K562 (cell line): ENCODE results near the gene CDC42EP3. TPM values are rescaled to one million over a fixed set of nuclear protein-coding genes. Genes with fewer than 3 reads are reported as not detected.

ENCODE experiments used
- ATAC-seq: fragments of 200-7000 bp; cut with Tn5 transposase; 3 replicates; pipeline ENCODE4 v1.9.1; 2020; ENCODE audit warnings: moderate library complexity
- BruUV-seq: library from RNA; stranded (reverse); fragments of 400-500 nt; replicated peaks from 2 replicates; lab custom pipeline; 2021; lab: Mats Ljungman, UMichigan
- CTCF ChIA-PET: fragments of 300-600 bp; formaldehyde crosslinking; extraction: SDS; loops from one replicate; lab custom pipeline; 2021; ENCODE audit warnings: low intra/inter-chr PET ratio; lab: Yijun Ruan, JAX
- POLR2A ChIA-PET: fragments of 300-600, 350-650 bp; sonication (Branson Sonifier 250); formaldehyde crosslinking; extraction: SDS; loops from one replicate; lab custom pipeline; 2021; ENCODE audit warnings: antibody characterized with exemption, inconsistent platforms; lab: Yijun Ruan, JAX
- DNase-seq, 4 experiments: peaks; one replicate each; pipeline versions ENCODE4 v3.0.0 to v3.0.0-alpha.2; 2011 to 2018; ENCODE audit warnings: low spot score in 3 of 4, mixed read lengths in 3 of 4; ENCODE audit errors: extremely low read depth in 1 of 4
- FAIRE-seq: peaks from 2 replicates; lab custom pipeline; 2011; peaks lifted over from hg19 to GRCh38; lab: Jason Lieb, UNC
- H2AFZ ChIP-seq: 2 replicates; pipeline ENCODE4 v1.6.0; 2011; ENCODE audit warnings: low read depth, low read length, control low read depth, inconsistent platforms
- H3K27ac ChIP-seq: fragments of 200-600 bp; 3 replicates; pipeline ENCODE4 v1.8.0; 2011; ENCODE audit warnings: low read depth, mild to moderate bottlenecking, control low read depth, inconsistent platforms, low read length, moderate library complexity, mixed read lengths; ENCODE audit errors: extremely low read depth
- H3K27me3 ChIP-seq, 2 experiments: fragments of 300-600 bp in 1 of 2; 2 replicates in 1 of 2; 3 replicates in 1 of 2; pipeline versions ENCODE4 v1.6.0 to v1.8.0; 2011; ENCODE audit warnings: inconsistent platforms in 2 of 2, low read length in 2 of 2, mild to moderate bottlenecking in 1 of 2, mixed read lengths in 1 of 2, moderate library complexity in 1 of 2; ENCODE audit not compliant: control insufficient read depth in 2 of 2, insufficient read depth in 2 of 2
- H3K36me3 ChIP-seq: fragments of 300-600 bp; 3 replicates; pipeline ENCODE4 v1.8.0; 2011; ENCODE audit warnings: mild to moderate bottlenecking, low read length, inconsistent platforms; ENCODE audit not compliant: control insufficient read depth, insufficient read depth
- H3K4me1 ChIP-seq, 2 experiments: fragments of 200-600 bp in 1 of 2; replicated peaks in 1 of 2; 2 replicates in 1 of 2; 3 replicates in 1 of 2; pipeline versions ENCODE4 v1.5.1 to v1.8.0; 2011; ENCODE audit warnings: inconsistent platforms in 2 of 2, low read length in 2 of 2, mild to moderate bottlenecking in 1 of 2, mixed read lengths in 1 of 2, moderate library complexity in 1 of 2; ENCODE audit not compliant: control insufficient read depth in 2 of 2, insufficient read depth in 2 of 2
- H3K4me2 ChIP-seq: 2 replicates; pipeline ENCODE4 v1.6.1; 2011; ENCODE audit warnings: low read length, control low read depth, inconsistent platforms, mixed read lengths; ENCODE audit not compliant: insufficient read depth
- H3K4me3 ChIP-seq: fragments of 200-600 bp; sonication (generic), shearing (Covaris generic); 2 replicates; pipeline ENCODE4 v1.5.1; 2016; ENCODE audit warnings: control low read depth, inconsistent platforms
- H3K79me2 ChIP-seq: fragments of 200-600 bp; 3 replicates; pipeline ENCODE4 v1.8.0; 2011; ENCODE audit warnings: low read length, inconsistent platforms; ENCODE audit not compliant: control insufficient read depth, insufficient read depth
- H3K9ac ChIP-seq, 2 experiments: 2 replicates each; pipeline versions ENCODE4 v1.6.0 to v1.6.1; 2011; ENCODE audit warnings: low read depth in 2 of 2, low read length in 2 of 2, control low read depth in 1 of 2, inconsistent platforms in 1 of 2, mild to moderate bottlenecking in 1 of 2, mixed read lengths in 1 of 2; ENCODE audit not compliant: insufficient read depth in 1 of 2
- H3K9me1 ChIP-seq: one replicate; pipeline ENCODE4 v1.6.0; 2011; ENCODE audit warnings: inconsistent platforms, mild to moderate bottlenecking, low read length, moderate library complexity; ENCODE audit not compliant: control insufficient read depth, insufficient read depth
- H3K9me3 ChIP-seq: replicated peaks from 2 replicates; pipeline ENCODE4 v1.5.1; 2011; ENCODE audit warnings: low read depth, low read length, inconsistent platforms; ENCODE audit not compliant: control insufficient read depth, insufficient read depth
- H4K20me1 ChIP-seq: replicated peaks from 2 replicates; pipeline ENCODE4 v1.6.1; 2011; ENCODE audit warnings: low read length, inconsistent platforms, mixed read lengths; ENCODE audit not compliant: control insufficient read depth, insufficient read depth
- NFE2 ChIP-seq: IDR thresholded peaks from 2 replicates; pipeline ENCODE4 v1.6.1; 2014; ENCODE audit warnings: antibody characterized with exemption, low read depth
- WGBS: fragments of 100-300 bp; shearing (Covaris generic); methylation state at CpG from one replicate; pipeline ENCODE4 v1.1.6; 2016; ENCODE audit warnings: low coverage, mixed read lengths; ENCODE audit not compliant: insufficient coverage; ENCODE audit errors: missing lambda C conversion rate; 5-methylcytosine and 5-hydroxymethylcytosine counted together
- in situ Hi-C: fragments of 300-500 bp; cut with MboI; formaldehyde crosslinking; loops from 4 replicates; pipeline ENCODE4 v1.15.0; 2018; ENCODE audit warnings: inconsistent platforms, mixed read lengths
- intact Hi-C: fragments of 100-400 bp; cut with micrococcal nuclease; formaldehyde crosslinking; loops from 2 replicates; pipeline ENCODE4 v1.14.2; 2022
- polyA plus RNA-seq, 8 experiments: library from polyadenylated mRNA; depleted of rRNA in 4 of 8; stranded (reverse) in 5 of 8; unstranded in 3 of 8; fragments of >200 nt; fragmentation: Nextera tagmentation in 2 of 8; fragmentation: Illumina TruSeq in 1 of 8; extraction: Ambion mirVana in 2 of 8; extraction: Trizol in 1 of 8; gene quantifications; 2 replicates each; pipeline versions ENCODE4 v1.2.1 to v1.2.3, GENCODE V29; 2011 to 2014; ENCODE audit warnings: inconsistent platforms in 1 of 8, missing spikeins in 1 of 8
- total RNA-seq, 7 experiments: library from RNA; depleted of rRNA in 6 of 7; stranded (reverse); fragments of >200 nt in 6 of 7; fragmentation: Illumina TruSeq in 2 of 7; extraction: Trizol in 2 of 7; gene quantifications; 2 replicates each; pipeline versions ENCODE4 v1.2.1 to v1.2.3, GENCODE V29; 2011 to 2021; ENCODE audit warnings: low replicate concordance in 1 of 7
- TF ChIP-seq, protein P1 (sequence below): sonication (generic); formaldehyde crosslinking; IDR thresholded peaks from 2 replicates; pipeline ENCODE4 v1.8.0; 2023; ENCODE audit warnings: missing genetic modification reagents, mild to moderate bottlenecking, borderline replicate concordance

Gene CDC42EP3
- total and polyA plus RNA-seq, 9 of the 15 experiments (the other 6 are each of a cell fraction or from before 2014, with no cell fraction given): 0.72 to 6.4 (median 2.0) TPM

GRCh38 chr2:37642907-37643729 lies 28.3 kb downstream of the CDC42EP3 start:
- WGBS: 45% methylated on average over 6 of the region's 6 CpGs
- no peaks in the 10 kb centered on the region for H3K36me3 ChIP-seq
- no TSS peak for BruUV-seq
- TF ChIP-seq, protein P1, sequence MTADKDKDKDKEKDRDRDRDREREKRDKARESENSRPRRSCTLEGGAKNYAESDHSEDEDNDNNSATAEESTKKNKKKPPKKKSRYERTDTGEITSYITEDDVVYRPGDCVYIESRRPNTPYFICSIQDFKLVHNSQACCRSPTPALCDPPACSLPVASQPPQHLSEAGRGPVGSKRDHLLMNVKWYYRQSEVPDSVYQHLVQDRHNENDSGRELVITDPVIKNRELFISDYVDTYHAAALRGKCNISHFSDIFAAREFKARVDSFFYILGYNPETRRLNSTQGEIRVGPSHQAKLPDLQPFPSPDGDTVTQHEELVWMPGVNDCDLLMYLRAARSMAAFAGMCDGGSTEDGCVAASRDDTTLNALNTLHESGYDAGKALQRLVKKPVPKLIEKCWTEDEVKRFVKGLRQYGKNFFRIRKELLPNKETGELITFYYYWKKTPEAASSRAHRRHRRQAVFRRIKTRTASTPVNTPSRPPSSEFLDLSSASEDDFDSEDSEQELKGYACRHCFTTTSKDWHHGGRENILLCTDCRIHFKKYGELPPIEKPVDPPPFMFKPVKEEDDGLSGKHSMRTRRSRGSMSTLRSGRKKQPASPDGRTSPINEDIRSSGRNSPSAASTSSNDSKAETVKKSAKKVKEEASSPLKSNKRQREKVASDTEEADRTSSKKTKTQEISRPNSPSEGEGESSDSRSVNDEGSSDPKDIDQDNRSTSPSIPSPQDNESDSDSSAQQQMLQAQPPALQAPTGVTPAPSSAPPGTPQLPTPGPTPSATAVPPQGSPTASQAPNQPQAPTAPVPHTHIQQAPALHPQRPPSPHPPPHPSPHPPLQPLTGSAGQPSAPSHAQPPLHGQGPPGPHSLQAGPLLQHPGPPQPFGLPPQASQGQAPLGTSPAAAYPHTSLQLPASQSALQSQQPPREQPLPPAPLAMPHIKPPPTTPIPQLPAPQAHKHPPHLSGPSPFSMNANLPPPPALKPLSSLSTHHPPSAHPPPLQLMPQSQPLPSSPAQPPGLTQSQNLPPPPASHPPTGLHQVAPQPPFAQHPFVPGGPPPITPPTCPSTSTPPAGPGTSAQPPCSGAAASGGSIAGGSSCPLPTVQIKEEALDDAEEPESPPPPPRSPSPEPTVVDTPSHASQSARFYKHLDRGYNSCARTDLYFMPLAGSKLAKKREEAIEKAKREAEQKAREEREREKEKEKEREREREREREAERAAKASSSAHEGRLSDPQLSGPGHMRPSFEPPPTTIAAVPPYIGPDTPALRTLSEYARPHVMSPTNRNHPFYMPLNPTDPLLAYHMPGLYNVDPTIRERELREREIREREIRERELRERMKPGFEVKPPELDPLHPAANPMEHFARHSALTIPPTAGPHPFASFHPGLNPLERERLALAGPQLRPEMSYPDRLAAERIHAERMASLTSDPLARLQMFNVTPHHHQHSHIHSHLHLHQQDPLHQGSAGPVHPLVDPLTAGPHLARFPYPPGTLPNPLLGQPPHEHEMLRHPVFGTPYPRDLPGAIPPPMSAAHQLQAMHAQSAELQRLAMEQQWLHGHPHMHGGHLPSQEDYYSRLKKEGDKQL (CRISPR knock-in tag): no peak
- peak; percentile 10; the same call in 1 of the 2 replicates for TF ChIP-seq NFE2
- ChIA-PET POLR2A (interaction anchor here (0.7 kb wide), 1 partner anchor 38 kb away, joined by 3 read pairs; no protein-coding TSS in a partner anchor), CTCF (no interaction called here)
- H3K4me1 ChIP-seq: no peaks in the 10 kb centered on the region
- H3K9me1 ChIP-seq: no peaks in the 10 kb centered on the region
- intact Hi-C loops (no loop called here), in situ Hi-C loops (no loop called here)
- H2AFZ ChIP-seq: no peak overlapping the region
- no peak for DNase-seq
- no peak overlapping the region for H3K4me3 ChIP-seq
- H3K4me2 ChIP-seq: no peak overlapping the region
- FAIRE-seq: no peak
- H3K79me2 ChIP-seq: no peaks in the 10 kb centered on the region
- H3K9ac ChIP-seq: no peak overlapping the region
- H4K20me1 ChIP-seq: no peaks in the 10 kb centered on the region
- no peaks in the 10 kb centered on the region for H3K9me3 ChIP-seq
- ATAC-seq: no peak
- H3K27me3 ChIP-seq: no peaks in the 10 kb centered on the region
- H3K27ac ChIP-seq: no peak overlapping the region
